ENCODE data around the gene CLCN4.

DNA sequence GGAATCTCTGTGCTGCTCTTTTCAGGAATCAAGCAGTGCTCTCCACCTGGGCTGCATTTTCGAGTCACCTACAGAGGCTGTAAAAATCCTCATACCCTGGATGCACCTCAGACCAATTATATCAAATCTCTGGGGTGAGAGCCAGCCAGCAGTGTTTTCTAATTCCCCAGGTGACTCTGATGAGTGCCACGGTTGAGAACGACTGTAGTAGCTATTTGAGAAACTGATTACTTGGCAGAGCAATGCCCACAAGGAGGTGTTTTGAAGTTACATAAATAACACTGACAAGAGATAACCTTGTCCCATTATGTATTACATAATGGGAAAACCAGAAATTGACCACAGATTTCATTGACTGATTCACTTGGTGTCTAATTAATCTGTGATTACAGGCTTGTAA, 46.8 kb downstream of the CLCN4 start:
- TF ChIP-seq, protein P1, sequence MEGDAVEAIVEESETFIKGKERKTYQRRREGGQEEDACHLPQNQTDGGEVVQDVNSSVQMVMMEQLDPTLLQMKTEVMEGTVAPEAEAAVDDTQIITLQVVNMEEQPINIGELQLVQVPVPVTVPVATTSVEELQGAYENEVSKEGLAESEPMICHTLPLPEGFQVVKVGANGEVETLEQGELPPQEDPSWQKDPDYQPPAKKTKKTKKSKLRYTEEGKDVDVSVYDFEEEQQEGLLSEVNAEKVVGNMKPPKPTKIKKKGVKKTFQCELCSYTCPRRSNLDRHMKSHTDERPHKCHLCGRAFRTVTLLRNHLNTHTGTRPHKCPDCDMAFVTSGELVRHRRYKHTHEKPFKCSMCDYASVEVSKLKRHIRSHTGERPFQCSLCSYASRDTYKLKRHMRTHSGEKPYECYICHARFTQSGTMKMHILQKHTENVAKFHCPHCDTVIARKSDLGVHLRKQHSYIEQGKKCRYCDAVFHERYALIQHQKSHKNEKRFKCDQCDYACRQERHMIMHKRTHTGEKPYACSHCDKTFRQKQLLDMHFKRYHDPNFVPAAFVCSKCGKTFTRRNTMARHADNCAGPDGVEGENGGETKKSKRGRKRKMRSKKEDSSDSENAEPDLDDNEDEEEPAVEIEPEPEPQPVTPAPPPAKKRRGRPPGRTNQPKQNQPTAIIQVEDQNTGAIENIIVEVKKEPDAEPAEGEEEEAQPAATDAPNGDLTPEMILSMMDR (IDR thresholded peaks at IDR 0.05), result no peak
- no peak for TF ChIP-seq EP300 (IDR thresholded peaks at IDR 0.05)

All from tibial nerve (tissue), 4 donors.